Cardiac septum (tissue), 1 donor: Measurements from ENCODE around the gene HOXC12. TPM values are rescaled to one million over a fixed set of nuclear protein-coding genes. Genes with fewer than 3 reads are reported as not detected.

Experiments used
- DNase-seq: peaks from one replicate; pipeline ENCODE4 v3.0.0-alpha.2; 2020; ENCODE audit warnings: low spot score
- intact Hi-C: fragments of 100-400 bp; cut with DNase I; formaldehyde crosslinking; loops from one replicate; pipeline ENCODE4 v1.14.0; 2022
- total RNA-seq: library from RNA; stranded (reverse); fragmentation: NEBNext Ultra II Directional; extraction: Animal tissue kit (Norgen Biotek cat#: 25700); gene quantifications from one replicate; pipeline ENCODE4 v1.2.1, GENCODE V29; 2021
- donor health status: DM: no; HTN: no; CAD: no.

The HOXC12 gene
- total RNA-seq, 1 donor from 2014 or later = not detected

GRCh38 chr12:53968214-53969127 is 13.8 kb downstream of the HOXC12 start:
- DNase-seq = no peak
- intact Hi-C loops = no loop called here

GRCh38 chr12:53969588-53970259 is 15.0 kb downstream of the HOXC12 start:
- DNase-seq = no peak
- intact Hi-C loops = no loop called here

DNA sequence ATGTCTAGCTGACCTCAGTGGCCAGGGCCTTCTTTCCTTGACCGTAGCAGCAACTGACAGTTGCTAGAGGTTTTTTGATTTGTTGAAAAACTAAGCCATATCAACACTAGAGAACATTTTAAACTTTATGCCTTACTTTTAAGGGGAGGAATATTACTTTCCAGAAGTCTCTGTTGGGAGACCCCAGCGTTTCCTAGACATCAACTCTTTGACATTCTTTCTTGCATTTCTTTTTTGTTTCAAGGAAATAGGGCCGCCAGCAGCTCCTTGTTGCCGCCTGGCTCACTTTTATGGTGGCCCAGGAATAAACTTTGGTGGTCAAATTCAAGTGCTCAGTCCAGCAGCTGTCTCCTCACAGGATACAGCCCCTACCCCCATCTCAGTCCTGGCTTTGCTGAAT is 15.7 kb downstream of the HOXC12 start:
- no peak for DNase-seq
- intact Hi-C loops = no loop called here

DNA sequence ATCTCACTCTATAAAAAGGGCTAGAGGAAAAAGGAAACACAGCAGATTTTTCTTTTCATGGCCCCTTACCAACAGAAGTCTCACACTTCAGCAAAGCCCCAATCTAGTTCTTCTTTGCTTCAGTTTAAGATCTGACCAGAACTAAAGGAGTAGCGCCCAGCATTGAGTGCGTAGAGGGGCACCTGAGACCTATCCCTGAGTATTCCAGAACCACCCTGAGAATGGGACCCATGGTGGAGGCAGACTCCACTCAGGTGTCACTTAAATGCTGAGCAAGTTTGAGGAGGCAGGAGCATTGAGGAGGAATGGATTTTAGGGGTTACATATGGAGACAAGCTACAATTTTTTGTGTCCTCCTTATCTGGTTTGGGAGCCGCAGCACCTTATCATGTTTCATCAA is 16.4 kb downstream of the HOXC12 start:
- intact Hi-C loops = no loop called here

GRCh38 chr12:53971686-53972085 is 17.0 kb downstream of the HOXC12 start:
- DNase-seq = no peak
- intact Hi-C loops = no loop called here

More for the DNA sequence above, 16.4 kb downstream of the HOXC12 start:
- no peak for DNase-seq

GRCh38 chr12:53972152-53972702 is 17.5 kb downstream of the HOXC12 start:
- no peak for DNase-seq

GRCh38 chr12:53972722-53973235 is 18.1 kb downstream of the HOXC12 start, which contains the start of gene HOXC11:
Gene HOXC11 (plus strand): TSS chr12:53973126. CDS start chr12:53973242, 116 bp downstream.
- intact Hi-C loops = no loop called here
- no peak for DNase-seq

More at GRCh38 chr12:53972152-53972702, 17.5 kb downstream of the HOXC12 start:
- intact Hi-C loops = no loop called here

GRCh38 chr12:53973236-53974042 is 18.7 kb downstream of the HOXC12 start:
- intact Hi-C loops = no loop called here
- no peak for DNase-seq

DNA sequence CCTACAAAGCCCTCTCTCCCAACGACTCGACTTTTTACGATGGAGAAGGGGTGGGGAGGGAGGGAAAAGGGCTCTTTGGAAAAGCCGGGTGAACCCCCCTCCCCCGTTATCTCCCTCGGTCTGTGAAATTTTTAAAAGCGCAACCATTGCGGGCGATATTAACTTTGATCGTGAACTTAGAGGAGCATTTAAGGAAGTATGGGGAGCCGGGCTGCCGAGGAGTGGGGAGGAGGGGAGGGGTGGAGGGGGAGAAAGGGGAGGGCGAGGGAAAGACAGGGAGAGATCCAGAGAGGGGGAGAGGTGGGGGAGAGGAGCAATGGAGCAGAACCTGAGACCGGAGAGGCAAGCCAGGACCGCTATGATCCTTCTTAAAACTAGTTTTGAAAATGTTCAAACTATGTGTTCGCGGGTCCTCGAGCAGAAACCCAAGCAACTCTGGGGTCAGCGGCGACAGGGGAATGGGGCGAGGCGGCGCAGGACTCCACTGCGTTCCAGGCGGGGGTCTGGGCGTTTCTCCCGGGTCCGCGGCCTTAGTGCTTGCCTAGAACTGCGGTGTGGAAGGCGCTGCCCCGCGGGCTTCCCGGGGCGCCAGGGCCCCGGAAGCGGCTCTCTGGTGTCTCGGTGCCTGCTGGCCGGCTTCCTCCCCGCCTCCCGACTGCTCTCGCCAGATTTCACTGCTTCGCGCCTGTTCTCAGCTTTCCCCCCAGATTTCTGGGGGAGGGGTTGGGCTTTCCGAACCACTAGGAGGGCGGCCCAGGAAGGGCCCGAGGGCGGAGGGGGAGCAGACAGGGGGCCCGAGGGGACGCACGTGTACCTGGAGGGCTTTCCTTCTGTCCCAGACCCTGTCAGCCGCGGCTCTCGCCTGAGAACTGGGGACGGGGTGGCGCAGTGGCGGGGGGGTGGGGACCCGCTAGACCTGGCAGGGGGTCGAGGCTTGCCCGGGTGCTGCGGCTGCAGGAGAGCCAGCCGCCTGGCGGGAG is 19.7 kb downstream of the HOXC12 start, which contains the start of gene HOTAIR:
HOTAIR (minus strand) TSS at position 871 of the 980 bp plus-strand sequence.
- intact Hi-C loops = no loop called here
- DNase-seq = no peak

DNA sequence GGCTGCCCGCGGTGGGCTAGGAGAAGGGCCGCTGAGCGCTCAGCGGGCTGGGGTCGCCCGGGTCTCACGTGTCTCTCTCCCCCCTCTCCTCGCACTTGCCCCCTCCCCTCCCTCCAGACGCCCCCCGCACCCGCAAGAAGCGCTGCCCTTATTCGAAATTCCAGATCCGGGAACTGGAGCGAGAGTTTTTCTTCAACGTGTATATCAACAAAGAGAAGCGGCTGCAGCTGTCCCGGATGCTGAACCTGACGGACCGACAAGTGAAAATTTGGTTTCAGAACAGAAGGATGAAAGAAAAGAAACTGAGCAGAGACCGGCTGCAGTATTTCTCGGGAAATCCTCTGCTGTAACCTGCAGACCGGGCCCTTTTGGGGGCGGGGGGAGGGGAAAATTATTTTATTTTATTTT is 20.4 kb downstream of the HOXC12 start:
- no peak for DNase-seq
- intact Hi-C loops = no loop called here

- no peak for DNase-seq
- intact Hi-C loops = no loop called here
Observed at GRCh38 chr12:53975479-53976152, 20.9 kb downstream of the HOXC12 start.

GRCh38 chr12:53976172-53976822 is 21.6 kb downstream of the HOXC12 start:
- no peak for DNase-seq
- intact Hi-C loops = no loop called here

DNA sequence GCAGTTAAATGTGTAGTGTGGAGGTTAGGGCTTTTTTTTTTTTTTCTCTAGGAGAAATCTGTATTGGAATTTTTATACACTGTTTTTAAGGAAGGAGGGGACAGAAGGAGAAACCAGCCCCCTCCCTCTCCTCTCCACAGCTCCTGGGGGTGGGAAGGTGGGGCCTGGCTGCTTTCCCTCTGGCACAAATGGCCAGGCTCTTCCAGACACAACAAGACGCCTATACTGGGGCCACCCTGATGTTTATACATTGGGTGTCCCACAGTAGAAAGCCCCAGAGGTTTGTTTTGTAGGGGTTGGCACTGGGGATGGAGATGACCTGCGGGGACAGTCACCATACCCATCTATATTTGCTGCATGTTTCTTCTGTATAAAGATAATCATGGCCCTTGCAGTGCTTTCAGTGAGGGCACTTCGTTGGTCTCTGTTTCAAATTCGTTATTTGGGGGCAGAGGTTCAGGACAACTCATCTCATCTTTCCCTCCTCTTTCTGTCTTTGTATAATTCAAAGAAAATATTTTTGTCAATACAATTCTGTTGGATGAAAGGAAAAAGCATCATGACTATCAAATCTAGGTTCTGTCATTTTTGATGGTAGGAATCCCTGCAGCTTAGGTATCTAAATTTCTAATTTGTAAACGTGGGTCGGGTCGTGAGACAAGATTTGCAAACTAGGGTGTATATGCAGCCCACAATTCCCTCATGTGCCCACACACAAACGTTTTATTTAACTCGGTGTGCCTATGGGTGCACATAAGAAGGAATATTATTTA is 22.3 kb downstream of the HOXC12 start:
- no peak for DNase-seq
- intact Hi-C loops = no loop called here

GRCh38 chr12:53977596-53978445 is 23.1 kb downstream of the HOXC12 start:
- no peak for DNase-seq
- intact Hi-C loops = no loop called here
